Thoracic aorta (tissue), 2 donors: ENCODE measurements around the gene EMID1. TPM values are rescaled to one million over a fixed set of nuclear protein-coding genes. Genes with fewer than 3 reads are reported as not detected.

Source experiments
- ATAC-seq: fragments of 150-250 bp; one replicate; pipeline ENCODE4 v1.8.0; 2017; ENCODE audit warnings: low read depth; ENCODE audit not compliant: insufficient number of reproducible peaks, low FRiP score
- DNase-seq: peaks from one replicate; pipeline ENCODE4 v3.0.0-alpha.2; 2020; ENCODE audit warnings: low spot score
- H3K27ac ChIP-seq, 2 donors: fragments of 200-600 bp; sonication (generic); 1 replicate in 1 of 2; 2 replicates in 1 of 2; pipeline ENCODE4 v1.5.1; 2016; ENCODE audit warnings: mild to moderate bottlenecking in 2 of 2, moderate library complexity in 2 of 2
- H3K27me3 ChIP-seq: fragments of 200-600 bp; sonication (generic); replicated peaks from 2 replicates; pipeline ENCODE4 v1.6.0; 2016; ENCODE audit warnings: mild to moderate bottlenecking; ENCODE audit not compliant: insufficient read depth
- H3K36me3 ChIP-seq: fragments of 200-600 bp; sonication (generic); one replicate; pipeline ENCODE4 v1.5.1; 2016
- H3K4me1 ChIP-seq, 2 donors: fragments of 200-600 bp; sonication (generic); 1 replicate in 1 of 2; 2 replicates in 1 of 2; pipeline versions ENCODE4 v1.5.1 to v1.6.0; 2016; ENCODE audit warnings: low read depth in 2 of 2, mild to moderate bottlenecking in 1 of 2; ENCODE audit not compliant: control insufficient read depth in 1 of 2
- H3K4me3 ChIP-seq: fragments of 200-600 bp; sonication (generic); 2 replicates; pipeline ENCODE4 v1.5.1; 2016; ENCODE audit warnings: mild to moderate bottlenecking
- H3K9me3 ChIP-seq: fragments of 200-600 bp; sonication (generic); 2 replicates; pipeline ENCODE4 v1.5.1; 2016
- CTCF ChIP-seq: fragments of 200-600 bp; sonication (generic); IDR thresholded peaks from one replicate; pipeline ENCODE4 v1.5.1; 2019; ENCODE audit warnings: antibody characterized with exemption
- total RNA-seq, 2 donors: library from RNA; depleted of rRNA; stranded (reverse); fragments of >200 nt; gene quantifications; one replicate each; pipeline versions ENCODE4 v1.1.0 to v1.2.3, GENCODE V29; 2016

The EMID1 gene
- total RNA-seq, 2 donors from 2014 or later = 0.27 TPM; not detected in 1

GRCh38 chr22:29195118-29195963, 10.4 kb upstream of the EMID1 start:
- ATAC-seq (no peak), DNase-seq (no peak)
- H3K27me3 ChIP-seq = no peaks in the 10 kb centered on the region
- no peak overlapping the region for H3K4me3 ChIP-seq
- H3K4me1 ChIP-seq = no peaks in the 10 kb centered on the region
- H3K27ac ChIP-seq = no peak overlapping the region
- no peak for TF ChIP-seq CTCF
- no peaks in the 10 kb centered on the region for H3K9me3 ChIP-seq
- H3K36me3 ChIP-seq = no peaks in the 10 kb centered on the region

- TF ChIP-seq CTCF = no peak
- ATAC-seq = no peak
- Histone ChIP-seq H3K4me1 (no peaks in the 10 kb centered on the region), H3K4me3 (no peak overlapping the region), H3K36me3 (no peaks in the 10 kb centered on the region), H3K27me3 (no peaks in the 10 kb centered on the region), H3K9me3 (no peaks in the 10 kb centered on the region), H3K27ac (no peak overlapping the region)
- no peak for DNase-seq
Observed at GRCh38 chr22:29195964-29196666, 9.6 kb upstream of the EMID1 start.

DNA sequence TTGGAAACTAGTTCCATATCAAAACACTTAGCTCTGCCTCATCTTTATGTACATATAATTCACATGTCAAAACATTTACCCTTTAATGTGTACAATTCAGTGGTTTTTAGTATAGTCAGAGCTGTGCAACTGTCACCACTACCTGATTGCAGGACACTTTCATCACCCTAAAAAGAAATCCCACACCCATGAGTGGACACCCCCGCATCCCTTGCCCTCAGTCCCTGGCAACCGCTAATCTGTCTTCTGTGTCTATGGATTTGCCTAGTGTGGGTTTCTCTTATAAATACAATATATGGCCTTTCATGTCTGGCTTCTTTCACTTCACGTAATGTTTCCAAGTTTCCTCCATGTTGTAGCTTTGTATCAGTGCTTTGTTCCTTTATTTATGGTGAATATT, 8.6 kb upstream of the EMID1 start:
- no peak for ATAC-seq
- no peak overlapping the region for H3K27ac ChIP-seq
- no peak for DNase-seq
- TF ChIP-seq CTCF = no peak
- H3K9me3 ChIP-seq = no peaks in the 10 kb centered on the region
- no peaks in the 10 kb centered on the region for H3K36me3 ChIP-seq
- no peaks in the 10 kb centered on the region for H3K4me1 ChIP-seq
- H3K4me3 ChIP-seq = no peak overlapping the region
- H3K27me3 ChIP-seq = no peaks in the 10 kb centered on the region

DNA sequence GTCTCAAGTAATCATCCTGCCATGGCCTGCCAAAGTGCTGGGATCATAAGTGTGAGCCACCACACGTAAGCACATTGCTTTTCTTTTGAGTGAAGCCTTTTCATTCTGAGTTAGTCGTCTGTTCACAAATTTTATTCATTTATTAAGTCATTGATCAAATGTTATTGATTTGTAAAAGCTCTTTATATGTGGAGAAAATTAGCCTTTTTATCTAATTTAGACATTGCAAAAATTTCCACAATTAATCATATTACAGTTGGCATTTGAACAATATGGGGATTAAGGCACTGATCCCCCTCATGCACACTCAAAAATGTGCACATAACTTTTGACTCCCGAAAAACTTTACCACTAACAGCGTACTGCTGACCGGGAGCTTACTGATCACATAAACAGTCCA, 7.5 kb upstream of the EMID1 start:
- ATAC-seq (no peak), DNase-seq (no peak)
- Histone ChIP-seq H3K4me3 (no peak overlapping the region), H3K4me1 (no peaks in the 10 kb centered on the region), H3K27ac (no peak overlapping the region), H3K36me3 (no peaks in the 10 kb centered on the region), H3K9me3 (no peaks in the 10 kb centered on the region), H3K27me3 (no peaks in the 10 kb centered on the region)
- no peak for TF ChIP-seq CTCF

DNA sequence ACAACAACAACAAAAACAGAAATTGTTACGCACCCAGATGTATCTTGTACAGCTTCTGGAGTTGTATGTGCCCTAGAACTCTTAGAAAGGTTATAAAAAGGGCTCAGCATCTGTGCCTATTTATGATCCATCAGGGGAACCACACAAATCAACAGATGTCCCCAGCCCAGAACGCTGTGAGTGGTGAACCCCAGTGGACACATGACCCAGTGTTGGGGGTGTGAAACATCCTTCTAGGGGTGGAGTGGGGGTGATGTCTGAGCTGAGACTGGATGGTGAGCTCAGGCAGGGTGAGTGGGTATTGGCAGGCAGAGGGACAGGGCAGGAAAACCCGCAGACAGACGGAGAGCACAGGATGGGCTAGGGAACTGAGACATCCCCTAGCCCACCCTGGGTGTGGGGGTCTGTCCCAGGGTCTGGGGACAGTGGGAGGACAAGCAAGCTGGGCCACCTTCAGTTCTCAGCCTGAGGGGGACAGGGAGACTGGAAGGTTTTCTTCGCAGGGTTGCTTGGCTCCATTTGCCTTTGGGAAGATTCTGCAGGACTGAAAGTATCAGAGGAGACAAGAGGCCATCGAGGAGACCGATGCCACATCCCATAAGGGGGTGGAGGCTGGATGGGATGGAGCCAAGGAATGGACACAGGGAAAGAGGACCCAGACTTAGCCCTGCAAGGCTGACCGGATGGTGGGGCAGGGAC, 5.8 kb upstream of the EMID1 start:
- H3K4me1 ChIP-seq = no peaks in the 10 kb centered on the region
- ATAC-seq (no peak), DNase-seq (no peak)
- no peak overlapping the region for H3K27ac ChIP-seq
- no peak for TF ChIP-seq CTCF
- no peaks in the 10 kb centered on the region for H3K36me3 ChIP-seq
- H3K4me3 ChIP-seq = no peak overlapping the region
- H3K27me3 ChIP-seq = no peaks in the 10 kb centered on the region
- H3K9me3 ChIP-seq = no peaks in the 10 kb centered on the region
